HG03103 (cell line): ENCODE data around the gene KCNH1.

Source experiments
- ATAC-seq: cut with Tn5 transposase; IDR thresholded peaks from one replicate; pipeline ENCODE4 v1.9.1; 2021; ENCODE audit warnings: low read depth; ENCODE audit not compliant: unreplicated experiment

The KCNH1 gene

GRCh38 chr1:210883821-210884220 is 250.1 kb downstream of the KCNH1 start:
- no peak for ATAC-seq

DNA sequence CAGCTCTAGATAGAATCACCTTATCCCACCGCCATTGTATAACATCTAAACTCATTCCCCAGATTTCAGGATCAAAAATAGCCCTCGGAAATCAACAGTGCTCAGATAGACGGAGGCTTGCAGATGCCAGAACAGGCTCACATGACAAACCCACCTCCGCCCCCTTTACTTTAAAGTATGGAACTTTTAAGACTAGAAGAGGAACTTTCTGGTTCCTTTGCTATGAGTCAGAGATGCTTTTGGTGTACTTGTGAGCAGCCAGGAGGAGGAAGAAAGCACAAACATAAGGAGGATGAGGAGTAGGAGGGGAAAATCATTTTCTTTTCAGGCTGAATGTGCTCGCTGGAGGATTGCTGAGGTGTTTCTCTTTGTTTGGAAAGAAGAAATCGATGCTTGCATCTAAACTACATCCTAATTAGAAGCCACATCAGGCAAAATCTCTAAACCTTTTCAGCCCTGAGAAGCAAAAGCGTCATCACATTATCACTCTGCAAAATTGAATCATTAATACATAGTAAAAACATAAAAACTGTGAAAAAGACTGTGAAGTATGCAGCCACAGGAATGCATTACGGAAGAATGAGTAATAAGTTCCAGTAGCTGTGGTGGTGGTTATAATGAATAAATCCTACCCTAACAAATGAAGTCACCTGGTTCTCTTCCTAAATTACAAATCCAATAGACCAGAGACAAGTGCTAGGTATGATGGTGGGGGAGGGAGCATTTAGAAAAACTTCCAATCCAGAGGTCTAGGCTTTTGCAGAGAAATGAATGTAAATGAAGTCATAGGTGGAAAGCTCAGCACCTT is 251.3 kb downstream of the KCNH1 start:
- ATAC-seq: no peak

DNA sequence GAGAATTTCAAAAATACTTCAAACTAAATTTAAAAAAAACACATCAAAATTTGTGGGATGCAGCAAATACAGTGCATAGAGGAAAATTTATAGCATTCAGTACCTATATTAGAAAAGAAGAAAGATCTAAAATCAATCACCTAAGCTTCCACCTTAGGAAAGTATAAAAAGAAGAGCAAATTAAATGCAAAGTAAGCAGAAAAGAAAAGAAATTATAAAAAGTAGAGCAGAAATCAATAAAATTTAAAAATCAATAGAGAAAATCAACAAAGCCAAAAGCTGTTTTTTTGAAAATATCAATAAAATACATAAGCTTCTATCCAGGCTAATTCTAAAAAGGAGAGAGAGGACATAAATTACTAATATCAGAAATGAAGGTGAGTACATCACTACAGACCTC is 255.4 kb downstream of the KCNH1 start:
- no peak for ATAC-seq

- ATAC-seq: no peak
These were observed 257.7 kb downstream of the KCNH1 start for GRCh38 chr1:210876275-210876674.

- no peak for ATAC-seq
These were observed 267.4 kb downstream of the KCNH1 start for GRCh38 chr1:210866532-210866931.

- no peak for ATAC-seq
These were observed 276.2 kb downstream of the KCNH1 start for GRCh38 chr1:210857705-210858104.

GRCh38 chr1:210857146-210857663 is 276.7 kb downstream of the KCNH1 start:
- no peak for ATAC-seq

DNA sequence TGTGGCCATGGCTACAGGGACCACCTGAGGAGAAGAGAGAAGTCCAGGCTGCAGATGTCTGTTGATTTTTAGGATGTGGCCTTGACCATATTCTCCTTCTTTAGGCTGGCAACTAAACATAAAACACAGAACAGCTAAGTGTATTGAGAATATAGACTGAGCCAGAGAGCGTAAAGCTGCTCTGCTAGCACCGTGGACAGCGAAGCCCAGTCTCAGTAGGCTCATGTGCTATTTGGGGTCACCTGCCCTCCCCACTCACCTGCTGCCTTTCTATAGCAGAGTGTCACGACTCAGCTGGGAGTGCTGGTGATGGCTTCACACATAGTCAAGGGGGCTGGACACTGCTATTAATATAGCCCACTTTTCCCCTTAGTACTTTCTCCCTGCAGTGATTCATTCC is 278.5 kb downstream of the KCNH1 start:
- ATAC-seq: no peak

DNA sequence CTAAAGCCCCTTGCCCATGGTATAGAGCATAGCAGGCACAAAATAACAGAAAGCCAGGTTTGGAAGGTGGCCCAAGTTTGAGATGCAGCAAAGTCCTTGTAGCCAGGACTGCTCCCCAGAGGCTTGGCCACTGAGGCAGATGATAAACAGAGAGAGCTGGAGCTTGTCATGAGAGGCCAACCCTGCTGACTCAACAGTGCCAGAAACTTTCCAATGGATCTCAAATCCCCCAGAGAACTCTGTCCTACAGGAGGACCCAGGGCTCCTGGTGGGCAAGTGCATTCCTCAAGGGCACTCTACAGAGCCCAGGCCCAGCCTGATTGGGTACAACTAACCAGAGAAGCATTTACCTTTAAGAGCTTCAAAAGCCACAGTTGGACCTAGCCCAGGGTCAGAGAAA is 280.7 kb downstream of the KCNH1 start:
- no peak for ATAC-seq

DNA sequence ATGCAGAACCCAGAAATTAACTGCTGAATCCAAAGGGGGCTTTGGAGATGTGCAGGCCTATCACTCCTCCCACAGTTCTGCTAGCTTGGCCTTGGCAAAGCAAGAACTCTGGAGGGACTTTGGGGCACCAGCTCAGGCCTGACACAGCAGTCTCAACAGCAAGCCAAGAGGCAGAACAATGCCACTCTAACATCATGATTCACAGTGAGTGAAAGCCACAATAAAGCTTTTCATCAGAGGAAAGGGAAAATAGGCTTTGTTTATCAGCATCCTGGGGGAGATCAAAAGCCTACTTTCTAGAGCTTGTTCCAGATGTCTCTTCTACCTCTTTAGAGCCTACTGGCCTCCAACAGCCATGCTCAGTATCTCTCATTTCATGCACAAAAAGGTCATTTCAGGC is 283.4 kb downstream of the KCNH1 start:
- ATAC-seq: no peak

DNA sequence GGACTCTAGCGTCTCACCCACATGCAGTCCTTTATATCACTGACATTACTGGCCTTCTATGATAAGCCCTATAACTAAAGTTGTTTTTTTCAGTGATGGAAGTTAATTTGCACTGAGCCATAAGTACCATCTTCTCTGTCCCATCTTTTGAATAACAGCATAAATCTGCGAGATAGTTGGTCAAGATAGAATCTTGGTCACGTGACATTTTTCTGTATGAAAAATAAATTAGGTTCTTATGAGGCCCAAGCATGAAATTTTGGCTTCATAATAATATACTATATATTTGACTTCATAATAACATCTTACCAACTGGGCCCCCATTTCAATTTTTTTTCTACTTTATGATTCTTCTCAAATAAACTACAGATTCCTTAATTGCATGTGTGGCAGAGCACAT is 285.5 kb downstream of the KCNH1 start:
- no peak for ATAC-seq

- ATAC-seq: no peak
These were observed 291.9 kb downstream of the KCNH1 start for GRCh38 chr1:210841926-210842625.

DNA sequence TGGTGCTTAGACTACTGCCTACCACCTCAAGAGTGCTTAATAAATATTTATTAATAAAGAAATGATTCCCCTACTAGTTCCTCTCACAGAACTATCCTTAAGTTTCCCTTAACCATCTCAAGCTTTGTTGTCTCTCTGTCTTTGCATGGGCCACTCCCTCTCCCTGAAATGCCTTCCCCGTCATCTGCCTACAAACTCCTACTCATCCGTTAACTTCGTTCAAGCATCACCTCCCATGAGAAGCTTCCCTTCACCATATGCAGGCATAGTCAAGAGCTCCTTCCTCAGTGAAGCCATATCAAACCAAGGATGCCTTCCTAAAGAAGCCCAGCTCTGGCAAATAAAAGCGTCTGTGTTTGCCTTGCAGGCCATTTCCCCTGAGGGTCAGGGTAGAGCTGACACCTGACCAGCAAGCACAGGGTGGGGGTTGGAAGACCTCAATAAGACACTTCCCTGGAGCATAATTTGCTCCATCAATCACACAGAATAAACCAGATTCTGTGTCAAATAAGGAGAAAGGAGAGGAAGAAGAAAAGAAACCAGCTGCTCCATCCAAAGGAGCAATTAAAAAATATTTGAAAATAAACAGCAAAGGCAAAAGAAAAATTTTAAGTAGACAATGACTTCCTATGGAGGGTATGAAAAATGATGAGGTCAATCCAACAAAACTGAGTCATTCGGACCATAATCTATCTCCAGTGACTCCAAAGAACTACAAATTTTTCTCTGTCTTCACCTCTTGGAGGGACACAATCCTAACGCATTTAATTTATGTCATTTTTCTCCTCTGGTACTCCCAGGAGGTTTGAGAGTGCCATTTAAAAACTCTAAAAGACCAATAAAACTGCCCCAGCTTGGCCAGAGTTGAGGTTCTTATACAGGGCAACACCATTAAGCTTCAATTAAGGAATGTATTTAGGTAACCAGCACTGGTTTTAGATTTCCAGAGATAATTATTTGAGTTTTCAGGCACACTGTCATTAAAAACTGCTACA is 303.6 kb downstream of the KCNH1 start:
- ATAC-seq: no peak

DNA sequence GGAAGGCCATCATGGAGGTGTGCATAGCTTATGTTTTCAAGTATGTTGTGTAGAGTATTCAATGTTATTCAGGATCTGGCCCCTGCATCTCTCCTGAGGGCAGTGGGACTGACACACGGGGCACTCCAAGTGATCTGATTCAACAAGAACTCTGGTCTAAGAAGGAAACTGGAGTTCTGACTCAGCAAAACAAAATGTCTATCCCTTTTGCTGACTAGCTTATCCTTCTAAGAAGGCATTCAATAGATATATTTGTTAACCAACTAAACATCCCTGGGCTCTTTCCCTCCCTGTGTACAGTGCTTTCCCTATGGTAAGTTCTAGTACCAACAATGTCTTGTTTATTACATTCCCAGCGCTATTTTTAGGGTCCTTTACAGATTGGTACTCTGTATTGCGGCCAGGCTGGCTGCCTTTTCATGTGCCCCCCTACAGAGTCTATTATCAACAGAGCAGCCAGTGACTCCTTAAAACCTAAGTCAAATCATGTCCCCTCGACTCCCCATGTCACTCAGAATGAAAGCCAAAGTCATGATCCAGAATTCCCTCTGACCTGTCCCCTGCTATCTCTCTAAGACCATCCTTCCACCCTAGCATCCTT is 304.9 kb downstream of the KCNH1 start:
- no peak for ATAC-seq

DNA sequence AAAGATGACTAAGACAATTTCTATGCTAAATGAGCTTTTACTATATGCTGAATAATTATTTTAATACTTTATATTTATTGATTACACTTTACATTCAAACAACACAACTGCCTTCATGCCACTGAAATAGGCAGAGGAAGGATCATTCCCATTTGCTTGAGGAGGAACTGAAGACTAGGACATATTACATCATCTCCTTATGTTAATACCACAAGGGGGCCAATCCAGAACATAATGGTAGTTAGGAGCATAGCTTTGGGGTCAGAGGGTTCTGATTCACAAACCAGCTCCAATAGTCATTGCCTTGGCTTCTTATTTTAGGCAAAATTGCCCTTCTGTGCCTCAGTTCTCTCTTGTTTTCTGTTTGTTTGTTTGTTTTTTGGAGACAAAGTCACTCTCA is 306.5 kb downstream of the KCNH1 start:
- ATAC-seq: no peak

DNA sequence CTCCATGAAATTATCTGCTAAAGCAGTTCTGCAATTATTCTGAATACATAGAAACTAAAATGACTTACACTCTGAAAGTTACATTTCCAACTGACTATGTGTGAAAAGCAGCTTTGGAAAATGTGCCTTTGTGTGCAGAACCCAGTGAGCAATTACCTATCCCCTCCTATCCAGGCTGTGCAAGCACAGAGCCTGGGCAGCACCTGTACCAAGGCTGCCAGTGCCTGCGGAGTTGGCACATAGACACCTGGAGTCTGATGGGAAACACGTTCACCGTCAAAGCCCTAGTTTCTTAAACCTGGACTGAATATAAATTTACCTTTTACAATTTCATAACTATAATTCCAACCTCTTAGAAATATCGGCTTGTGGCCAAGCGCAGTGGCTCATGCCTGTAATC is 307.3 kb downstream of the KCNH1 start:
- no peak for ATAC-seq

DNA sequence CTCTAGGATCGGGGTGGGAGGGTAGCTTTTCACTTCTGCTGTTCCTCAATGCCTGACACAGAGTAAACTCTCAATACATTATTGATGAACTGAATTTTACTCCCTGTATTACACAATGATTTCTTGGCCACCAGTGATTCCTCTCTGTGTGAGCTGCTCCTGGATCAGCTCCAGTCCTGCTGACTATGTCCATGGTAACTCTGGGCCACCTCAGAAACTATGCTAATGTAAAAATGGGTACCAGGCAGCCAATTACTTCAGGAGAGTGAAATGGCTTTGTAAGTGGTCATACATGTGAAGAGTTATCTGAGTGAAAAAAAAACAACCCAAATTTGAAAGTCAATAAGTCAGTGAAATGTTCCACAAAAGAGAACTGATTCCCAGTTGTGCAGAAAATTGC is 311.0 kb downstream of the KCNH1 start:
- ATAC-seq: no peak

DNA sequence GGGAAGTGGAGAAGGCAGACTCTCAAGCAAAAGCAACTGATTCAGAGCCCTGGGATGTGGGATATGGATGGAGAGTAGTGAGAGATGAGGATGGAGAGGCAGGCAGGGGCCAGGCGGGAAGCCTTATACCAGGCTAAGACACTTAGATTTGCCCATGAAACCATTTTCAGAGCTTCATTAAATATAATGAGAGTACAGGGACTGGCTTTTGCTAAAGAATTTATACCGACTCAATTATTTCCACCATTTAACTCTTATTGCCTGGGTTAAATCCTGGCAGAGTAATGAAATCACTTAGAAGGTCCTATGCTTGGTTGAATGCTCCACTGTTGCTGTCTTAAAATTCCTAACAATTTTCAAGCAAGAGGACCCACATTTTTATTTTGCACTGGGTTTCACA is 311.7 kb downstream of the KCNH1 start:
- ATAC-seq: no peak

DNA sequence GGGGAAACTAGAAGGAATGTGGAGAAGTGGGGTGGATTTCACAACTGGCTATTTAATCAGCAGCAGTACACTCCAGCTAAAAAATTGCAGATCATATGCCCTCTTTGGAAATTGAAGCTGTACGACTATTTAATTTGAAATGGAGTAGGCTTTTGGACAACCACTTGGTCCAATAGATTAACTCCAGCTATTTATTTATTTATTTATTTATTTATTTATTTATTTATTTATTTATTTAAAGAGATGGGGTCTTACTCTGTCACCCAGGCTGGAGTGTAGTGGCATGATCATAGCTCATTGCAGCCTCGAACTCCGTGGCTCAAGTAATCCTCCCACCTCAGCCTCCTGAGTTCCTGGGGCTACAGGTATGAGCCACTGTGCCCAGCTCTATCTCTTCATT is 312.3 kb downstream of the KCNH1 start:
- no peak for ATAC-seq

GRCh38 chr1:210819266-210819665 is 314.7 kb downstream of the KCNH1 start:
- ATAC-seq: no peak
